Superior temporal gyrus (tissue), 1 donor: Measurements from ENCODE around the gene TMTC4.
A peak's percentile ranks its signal among the peaks of the same experiment; 100 is the strongest.
"Not testable (repeated sequence)": the region's sequence is repeated elsewhere in the genome, so short reads cannot be mapped to it uniquely, and the experiment has no call there.

Experiments used
- DNase-seq: peaks from one replicate; pipeline ENCODE4 v3.0.0-alpha.2; 2016; ENCODE audit errors: extremely low spot score

Gene TMTC4, protein sequence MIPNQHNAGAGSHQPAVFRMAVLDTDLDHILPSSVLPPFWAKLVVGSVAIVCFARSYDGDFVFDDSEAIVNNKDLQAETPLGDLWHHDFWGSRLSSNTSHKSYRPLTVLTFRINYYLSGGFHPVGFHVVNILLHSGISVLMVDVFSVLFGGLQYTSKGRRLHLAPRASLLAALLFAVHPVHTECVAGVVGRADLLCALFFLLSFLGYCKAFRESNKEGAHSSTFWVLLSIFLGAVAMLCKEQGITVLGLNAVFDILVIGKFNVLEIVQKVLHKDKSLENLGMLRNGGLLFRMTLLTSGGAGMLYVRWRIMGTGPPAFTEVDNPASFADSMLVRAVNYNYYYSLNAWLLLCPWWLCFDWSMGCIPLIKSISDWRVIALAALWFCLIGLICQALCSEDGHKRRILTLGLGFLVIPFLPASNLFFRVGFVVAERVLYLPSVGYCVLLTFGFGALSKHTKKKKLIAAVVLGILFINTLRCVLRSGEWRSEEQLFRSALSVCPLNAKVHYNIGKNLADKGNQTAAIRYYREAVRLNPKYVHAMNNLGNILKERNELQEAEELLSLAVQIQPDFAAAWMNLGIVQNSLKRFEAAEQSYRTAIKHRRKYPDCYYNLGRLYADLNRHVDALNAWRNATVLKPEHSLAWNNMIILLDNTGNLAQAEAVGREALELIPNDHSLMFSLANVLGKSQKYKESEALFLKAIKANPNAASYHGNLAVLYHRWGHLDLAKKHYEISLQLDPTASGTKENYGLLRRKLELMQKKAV

DNA sequence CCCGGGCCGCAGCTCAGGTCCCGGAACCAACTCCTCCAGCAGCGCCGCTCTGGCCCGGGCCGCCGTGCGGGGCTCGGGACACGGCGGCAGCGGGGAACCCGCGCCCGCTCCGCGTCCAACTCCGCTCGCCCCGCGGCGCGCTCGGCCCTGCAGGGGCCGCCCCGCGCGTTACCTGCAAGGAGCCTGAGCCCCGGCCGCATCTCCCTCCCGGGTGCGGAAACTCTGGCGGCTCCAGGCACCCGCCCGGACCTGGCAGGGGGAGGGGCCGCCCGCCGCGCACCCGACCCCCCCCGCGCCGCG is at the start of gene TMTC4:
TSS of gene TMTC4 (minus strand) at position 224 of the 300 bp plus-strand sequence. CDS start 4,433 bp downstream, outside the sequence.
- no peak for DNase-seq

DNA sequence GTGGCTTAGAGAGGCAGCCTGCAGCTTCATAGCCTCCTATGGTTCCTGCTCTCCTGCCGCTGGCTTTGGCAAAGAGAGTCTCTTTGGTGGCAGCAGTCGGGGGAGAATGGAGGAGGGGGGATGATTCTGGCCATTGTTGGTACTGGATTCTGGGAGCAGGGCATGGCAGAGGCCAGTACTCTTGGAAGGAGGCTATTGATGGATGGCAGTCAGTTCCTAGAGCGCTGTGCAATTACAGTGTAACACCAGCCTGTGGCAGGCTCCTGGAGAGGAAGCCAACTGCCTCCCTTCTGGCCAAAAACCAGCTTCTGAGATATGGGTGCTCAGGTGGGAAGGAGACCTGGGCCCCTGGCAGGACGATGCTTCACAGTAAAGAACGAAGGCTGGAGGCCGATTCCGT is 47.9 kb upstream of the TMTC4 start:
- no peak for DNase-seq

DNA sequence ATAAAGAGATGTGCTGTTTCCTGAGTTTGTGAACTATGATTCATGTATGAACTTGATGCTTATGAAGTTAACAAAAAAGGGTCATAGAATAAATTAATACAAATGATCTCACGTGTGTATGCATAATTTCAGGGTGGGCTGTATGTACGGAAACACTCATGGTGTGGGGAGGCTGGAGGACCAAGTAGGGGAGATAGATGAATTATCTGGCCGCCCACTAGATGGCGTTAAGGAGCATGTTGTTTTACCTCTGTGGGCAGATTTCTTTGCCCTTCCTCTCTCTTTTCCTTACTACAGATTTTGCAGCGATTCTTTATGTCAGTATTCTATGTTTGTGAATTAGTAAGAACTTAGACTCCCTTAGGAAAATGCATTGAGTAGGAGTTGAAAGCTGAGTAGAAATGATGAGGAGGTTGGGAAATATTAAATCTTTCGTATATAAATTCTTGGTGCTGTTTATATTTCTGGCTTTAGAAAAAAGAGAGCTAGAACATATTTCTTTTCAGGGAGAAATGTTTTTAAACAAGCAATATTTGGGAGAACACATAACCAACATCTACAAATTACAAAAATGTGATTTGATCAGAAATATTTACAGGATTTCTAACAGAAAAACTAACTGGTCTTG is 47.4 kb upstream of the TMTC4 start:
- DNase-seq = peak; percentile 89

DNA sequence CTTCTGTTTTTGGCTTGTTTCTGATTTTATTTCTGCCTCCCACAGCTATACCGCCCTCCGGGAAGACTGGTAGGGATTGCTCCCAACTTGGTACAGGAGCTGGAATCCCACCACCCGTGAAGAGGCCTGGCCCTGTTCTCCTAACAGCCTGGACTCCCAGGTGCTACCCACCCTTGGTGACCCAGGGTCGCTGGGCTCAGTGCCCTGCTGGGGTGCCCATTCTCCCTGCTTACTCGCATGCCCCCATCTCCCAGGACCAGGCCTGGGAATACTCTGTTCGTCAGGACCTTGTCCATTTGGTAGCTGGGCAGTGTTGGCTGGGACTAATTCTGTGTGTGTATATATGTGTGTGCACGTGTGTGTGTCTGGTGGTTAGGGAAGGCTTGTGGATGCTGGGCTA is 41.0 kb upstream of the TMTC4 start:
- DNase-seq = no peak

DNA sequence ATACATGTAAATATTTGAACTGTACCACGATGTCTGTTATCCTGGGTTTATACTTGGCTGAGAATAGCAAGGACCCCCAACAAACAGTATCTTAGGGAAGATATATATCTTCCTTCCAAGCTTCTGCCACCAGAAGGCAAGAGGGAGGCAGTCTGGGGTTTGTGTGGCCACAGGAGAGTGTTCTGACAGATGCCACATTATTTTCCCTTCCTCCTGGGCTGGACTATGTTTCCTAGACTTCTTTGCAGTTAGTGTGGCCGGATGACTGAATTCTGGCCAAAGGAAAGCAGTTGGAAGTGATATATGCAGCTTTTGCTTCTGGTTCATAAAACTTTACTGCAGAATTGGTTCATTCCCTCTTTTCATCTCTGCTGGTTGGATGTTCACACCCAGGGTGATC is 39.9 kb upstream of the TMTC4 start:
- DNase-seq = no peak

DNA sequence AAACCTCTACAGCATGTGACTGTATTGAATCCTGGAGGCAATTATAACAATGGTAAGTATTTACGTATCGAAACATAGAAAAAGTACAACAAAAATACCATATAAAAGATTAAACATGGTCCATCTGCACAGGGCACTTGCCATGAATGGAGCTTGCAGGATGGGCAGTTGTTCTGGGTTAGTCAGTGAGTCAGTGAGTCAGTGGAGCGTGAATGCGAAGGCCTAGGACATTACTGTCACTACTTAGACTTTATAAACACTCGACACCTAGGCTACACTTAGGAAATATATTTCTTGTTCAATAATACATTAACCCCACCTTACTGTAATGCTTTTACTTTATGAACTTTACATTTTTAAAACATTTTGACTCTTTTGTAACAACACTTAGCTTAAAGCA is 35.6 kb upstream of the TMTC4 start:
- DNase-seq = no peak

DNA sequence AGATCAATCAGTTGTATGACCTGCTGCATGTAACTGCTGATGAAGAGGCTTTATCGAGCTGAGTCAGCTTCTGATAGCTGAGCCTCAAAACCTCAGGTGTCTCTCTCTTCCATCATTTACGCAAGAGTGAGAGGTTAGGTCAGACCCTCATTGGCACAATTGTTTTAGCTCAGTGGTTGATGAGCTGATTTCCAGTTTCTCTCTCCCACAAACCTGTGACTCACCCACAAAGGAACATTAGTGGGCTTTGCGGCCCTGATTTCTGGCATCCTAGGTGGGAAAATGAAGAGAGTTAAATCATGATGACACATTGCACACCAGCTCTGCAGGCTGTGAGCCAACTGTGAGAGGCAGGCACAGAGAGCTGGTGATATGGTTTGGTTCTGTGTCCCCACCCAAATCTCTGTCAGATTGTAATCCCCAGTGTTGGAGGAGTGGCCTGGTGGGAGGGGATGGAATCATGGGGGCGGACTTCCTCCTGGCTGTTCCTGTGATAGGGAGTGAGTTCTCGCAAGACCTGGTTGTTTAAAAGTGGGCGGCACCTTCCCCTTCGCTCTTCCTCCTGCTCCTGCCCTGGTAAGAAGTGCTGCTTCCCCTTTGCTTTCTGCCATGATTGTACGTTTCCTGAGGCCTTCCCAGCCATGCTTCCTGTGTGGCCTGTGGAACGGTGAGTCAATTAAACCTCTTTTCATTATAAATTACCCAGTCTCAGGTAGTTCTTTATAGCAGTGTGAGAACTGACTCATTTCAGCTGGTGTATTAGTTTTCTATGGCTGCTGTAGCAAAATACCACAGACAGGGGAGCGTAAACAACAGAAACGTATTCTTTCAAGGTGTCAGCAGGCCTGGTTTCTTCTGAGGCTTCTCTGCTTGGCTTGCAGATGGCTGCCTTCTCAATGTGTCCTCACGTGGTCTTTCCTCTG is 33.5 kb upstream of the TMTC4 start:
- no peak for DNase-seq

DNA sequence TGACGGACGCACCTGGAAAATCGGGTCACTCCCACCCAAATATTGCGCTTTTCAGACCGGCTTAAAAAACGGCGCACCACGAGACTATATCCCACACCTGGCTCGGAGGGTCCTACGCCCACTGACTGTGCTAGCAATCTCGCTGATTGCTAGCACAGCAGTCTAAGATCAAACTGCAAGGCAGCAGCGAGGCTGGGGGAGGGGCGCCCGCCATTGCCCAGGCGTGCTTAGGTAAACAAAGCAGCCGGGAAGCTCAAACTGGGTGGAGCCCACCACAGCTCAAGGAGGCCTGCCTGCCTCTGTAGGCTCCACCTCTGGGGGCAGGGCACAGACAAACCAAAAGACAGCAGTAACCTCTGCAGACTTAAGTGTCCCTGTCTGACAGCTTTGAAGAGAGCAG is 23.7 kb upstream of the TMTC4 start:
- not testable (repeated sequence) for DNase-seq

DNA sequence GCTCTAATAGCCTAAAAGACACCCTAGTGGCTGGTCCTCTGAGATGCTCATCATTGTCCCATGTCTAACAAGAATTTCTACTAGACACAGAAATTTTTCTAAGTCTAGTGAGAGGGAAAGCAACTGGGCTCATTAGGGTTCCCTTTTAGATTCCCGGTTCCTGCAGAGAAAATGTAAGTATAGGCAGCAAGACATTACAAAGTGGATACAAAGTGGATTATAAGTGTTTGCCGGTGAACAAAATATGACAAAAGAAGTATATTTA is 20.8 kb upstream of the TMTC4 start:
- DNase-seq = no peak

DNA sequence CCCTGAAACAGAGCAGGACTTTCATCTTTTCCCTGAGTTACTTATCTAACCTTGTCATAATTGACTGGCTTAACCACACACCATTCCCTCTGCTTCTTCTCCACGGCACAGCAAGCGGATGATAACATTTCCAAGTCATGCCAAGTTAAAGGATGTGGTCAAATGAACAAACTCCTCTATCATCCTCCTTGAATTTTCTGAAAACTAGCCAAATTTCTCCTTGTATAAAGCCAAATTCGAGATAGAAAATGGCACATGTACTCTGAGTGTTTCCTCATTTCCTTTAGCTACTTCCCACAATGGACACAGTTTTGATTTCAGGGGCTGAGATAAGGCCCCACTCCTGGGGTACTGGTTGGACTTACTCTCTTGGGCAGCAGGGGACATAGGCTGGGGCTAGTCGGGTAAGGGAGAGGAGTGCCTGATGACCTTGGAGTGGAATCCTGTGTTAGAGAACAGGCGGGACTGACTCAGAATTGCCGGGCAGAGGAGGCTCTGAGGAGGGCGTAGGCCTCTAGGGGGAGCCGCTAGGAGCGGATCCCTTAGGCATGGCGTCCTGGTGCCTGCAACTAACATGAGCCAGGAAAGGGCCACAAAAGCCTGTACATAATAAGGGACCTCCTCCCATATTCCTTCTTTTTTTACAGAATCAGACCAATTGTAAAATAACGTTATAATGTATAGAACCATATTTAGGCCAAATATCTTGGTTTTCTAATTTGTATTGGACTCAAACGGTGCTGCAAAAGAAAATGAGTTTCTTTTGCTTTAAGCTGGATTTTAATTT is 20.3 kb upstream of the TMTC4 start:
- no peak for DNase-seq

DNA sequence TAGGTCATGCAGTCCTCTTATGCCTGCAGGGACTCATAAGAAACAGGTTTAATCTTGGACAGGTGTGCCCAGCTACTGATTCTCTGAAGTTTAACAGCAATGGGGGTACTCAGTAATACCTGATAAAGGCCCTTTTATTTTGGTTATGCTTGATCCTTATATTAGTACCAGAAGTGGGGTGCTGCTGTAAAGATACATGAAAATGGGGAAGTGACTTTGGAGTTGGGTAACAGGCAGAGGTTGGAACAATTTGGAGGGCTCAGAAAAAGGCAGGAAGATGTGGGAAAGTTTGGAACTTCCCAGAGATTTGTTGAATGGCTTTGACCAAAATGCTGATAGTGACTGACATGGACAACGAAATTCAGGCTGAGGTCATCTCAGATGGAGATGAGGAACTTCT is 14.6 kb upstream of the TMTC4 start:
- DNase-seq = no peak

DNA sequence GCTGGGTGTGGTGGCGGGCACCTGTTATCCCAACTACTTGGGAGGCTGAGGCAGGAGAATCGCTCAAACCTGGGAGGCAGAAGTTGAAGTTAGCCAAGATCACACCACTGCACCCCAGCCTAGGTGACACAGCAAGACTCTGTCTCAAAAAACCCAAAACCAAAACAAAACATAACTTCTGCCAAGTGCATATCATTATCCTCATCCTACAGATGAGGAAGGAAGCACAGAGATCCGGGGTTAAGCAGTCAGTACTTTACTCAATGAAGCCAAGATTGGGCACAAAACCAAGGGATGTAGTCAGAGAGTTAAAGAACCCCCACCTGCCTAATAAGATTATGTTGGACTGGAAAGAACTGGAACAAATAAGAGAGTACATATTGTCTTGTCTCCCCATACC is 5.5 kb upstream of the TMTC4 start:
- no peak for DNase-seq

DNA sequence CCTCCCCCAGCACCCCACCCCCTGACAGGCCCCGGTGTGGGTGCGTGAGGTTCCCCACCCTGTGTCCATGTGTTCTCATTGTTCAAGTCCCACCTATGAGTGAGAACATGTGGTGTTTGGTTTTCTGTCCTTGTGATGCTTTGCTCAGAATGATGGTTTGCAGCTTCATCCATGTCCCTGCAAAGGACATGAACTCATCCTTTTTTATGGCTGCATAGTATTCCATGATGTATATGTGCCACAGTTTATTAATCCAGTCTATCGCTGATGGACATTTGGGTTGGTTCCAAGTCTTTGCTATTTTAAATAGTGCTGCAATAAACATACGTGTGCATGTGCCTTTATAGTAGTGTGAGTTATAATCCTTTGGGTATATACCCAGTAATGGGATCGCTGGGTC is 2.5 kb upstream of the TMTC4 start:
- DNase-seq = not testable (repeated sequence)

DNA sequence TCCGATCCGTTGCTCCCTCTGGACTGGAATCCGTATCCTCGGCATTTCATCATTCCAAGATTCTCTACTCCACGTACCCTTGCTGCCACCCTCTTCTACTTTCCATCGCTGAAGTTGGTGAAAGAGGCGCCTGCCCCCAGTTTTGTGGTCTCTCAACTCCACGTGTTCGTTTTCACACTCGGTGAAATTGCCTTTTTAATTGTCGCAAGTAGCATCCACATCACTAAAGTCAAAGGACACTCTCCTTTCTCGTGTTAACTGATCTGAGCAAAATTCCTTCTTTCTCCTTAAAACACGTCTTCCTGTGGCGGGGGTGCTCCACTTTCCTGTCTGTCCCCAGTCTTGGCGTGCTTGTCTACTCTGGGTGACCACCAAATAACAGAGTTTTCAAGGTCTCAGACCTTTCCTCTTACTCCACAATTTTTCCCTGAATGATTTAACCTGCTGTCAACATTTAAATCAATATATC is 1.1 kb upstream of the TMTC4 start:
- no peak for DNase-seq

DNA sequence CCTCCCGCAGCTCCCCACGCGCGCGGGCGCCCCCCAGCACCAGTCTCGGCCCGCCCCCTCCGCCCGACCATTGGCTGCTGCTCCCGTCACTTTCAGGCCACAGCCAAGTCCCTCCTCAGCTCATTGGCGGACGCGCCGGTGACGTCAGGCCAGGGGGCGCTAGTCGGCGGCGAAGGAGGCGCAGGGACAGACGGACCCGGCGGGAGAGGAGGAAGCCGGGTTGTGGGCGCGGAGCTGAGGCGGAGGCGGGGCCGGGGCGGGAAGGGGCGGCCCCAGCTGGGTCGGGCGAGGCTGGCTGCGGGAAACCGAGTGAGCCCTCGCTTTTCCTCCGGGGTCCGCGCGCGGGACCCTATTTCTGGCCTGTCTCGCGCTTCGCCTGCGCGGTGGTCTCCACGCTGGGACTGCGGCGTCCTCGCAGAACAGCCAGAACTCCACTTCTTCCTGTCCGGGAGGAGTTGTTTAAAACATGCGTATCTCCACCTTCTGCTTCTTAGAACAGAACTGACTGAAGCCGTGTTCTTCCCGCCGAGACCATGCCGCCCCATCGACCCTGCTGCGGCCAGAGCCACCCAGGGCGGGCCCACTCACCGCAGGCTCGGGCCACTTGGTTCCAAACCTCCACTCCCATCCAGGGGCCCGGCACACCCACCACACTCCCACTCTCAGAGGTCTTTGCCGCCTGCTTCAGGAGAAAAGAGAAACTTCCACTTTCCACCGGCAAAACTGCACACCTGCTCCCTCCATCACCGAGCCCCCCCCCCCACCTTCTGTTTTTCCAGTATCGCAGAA is 471 bp upstream of the TMTC4 start:
- DNase-seq = peak; percentile 99

DNA sequence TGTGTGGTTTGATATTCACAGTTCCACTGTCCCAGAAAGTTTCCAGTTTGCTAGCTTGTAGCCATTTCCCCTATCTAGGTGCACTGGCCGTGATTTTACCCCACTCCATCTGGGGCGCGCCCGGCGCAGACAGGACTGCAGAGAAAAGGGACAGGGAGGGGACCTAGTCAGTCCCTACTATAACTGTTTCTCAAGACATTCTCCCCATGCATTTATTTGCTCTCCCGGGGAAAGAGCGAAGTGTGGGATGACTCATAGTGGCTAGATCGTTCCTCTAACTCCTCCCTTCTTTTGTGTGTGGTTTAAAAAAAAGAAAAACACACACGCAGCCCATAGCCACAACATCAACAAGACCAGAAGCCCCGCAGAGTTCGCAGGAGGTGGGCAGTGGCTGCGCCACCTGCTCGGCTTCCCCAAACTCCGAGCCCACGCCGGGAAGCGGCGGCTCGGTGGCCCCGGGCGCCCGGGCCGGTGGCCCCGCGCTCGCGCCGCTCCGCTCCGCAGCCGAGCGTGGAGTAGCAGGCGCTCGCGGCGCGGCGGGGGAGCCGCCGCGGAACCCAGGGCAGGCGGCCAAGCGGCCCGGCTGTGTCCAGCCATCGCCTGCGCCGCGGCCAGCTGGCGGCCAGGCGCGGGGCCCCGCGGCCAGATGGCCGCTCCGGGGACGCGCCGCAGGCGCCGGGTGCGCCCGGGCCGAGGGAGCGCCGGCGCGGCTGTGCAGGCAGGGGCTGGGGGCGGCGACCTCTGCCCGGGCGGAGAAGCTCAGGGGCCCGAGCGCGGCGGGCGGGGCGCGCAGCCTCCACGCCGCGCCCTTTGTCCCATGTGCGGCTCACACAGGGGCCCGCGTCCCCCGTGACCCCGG is 653 bp downstream of the TMTC4 start:
- DNase-seq = peak; percentile 78

DNA sequence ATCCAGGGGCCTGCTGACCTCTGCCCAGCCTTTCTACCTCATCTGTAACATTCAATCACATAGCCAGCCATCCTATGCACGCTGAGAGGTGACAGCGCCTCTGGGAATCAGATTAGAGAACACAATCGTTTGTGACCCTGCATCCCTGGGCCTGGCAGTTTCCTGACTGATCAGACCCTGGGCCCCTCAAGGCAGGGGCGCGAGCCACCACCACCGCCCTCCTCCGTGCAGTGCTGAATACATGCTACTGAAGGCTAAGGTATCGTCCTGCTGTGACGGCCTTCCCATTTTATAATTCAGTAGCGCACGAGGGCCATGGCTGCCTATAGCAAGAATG is 1.3 kb downstream of the TMTC4 start:
- DNase-seq = no peak

DNA sequence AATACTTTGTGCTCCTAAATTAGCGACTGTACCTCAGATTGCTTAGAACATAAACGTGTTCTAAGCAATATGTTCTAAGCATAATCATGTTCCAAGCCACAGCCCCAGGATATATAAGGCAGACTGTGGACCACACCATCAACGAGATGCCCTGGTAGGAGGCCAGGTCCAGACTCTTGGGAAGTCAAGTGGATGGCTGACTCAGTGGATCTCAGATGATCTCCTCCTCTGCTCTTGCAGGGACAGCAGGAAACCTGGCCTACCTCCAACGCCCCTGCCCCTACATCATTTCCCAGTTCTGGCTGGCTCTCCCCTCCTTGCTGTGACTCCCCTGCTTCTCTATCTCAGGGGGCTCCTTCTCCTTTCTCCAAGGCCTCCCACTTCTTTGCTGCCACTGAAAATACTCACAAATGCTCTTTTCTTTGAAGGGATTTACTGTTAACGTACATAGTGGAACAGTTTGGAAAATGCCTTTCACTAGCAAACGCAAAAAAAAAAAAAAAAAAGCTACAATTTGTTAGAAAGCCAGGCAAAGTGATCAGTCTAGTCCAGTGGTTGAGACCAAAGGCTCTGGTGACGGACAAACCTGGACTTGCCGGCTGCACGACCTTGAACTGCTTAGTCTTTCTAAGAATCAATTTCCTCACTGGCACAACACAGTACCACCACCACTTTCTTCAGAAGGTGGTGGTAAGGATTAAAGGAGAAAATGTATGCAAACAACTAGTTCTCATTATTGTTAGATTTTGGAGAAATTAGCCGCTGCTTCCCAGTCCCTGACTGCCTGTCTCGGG is 3.0 kb downstream of the TMTC4 start:
- no peak for DNase-seq

DNA sequence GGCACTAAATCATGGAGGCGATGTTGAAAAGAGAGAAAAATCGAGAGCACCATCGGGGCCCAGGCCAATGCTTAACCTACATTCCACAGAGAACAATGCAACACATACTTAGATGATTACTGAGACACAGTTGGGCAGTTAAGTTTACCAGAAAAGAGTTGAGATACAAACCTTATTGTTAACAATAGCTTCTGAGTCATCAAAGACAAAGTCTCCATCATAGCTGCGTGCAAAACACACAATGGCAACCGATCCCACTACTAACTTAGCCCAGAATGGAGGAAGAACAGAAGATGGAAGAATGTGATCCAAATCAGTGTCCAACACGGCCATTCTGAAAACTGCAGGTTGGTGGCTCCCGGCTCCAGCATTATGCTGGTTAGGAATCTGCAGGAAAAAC is 6.2 kb downstream of the TMTC4 start:
- DNase-seq = peak; percentile 62
